Mesenchymal stem cell (in vitro differentiated cells and primary cell): ENCODE data around the gene TDRD10.

Experiments
- DNase-seq: peaks from one replicate; pipeline ENCODE4 v3.0.0-alpha.2; 2013
- H2AFZ ChIP-seq: one replicate; pipeline ENCODE4 v1.6.1; 2013; ENCODE audit warnings: low read depth, mild to moderate bottlenecking, control low read depth, inconsistent platforms, low read length, moderate library complexity
- H2AK5ac ChIP-seq: 2 replicates; pipeline ENCODE4 v1.6.1; 2013; ENCODE audit warnings: low read length, moderate library complexity, mild to moderate bottlenecking, inconsistent platforms; ENCODE audit not compliant: severe bottlenecking
- H2BK120ac ChIP-seq: one replicate; pipeline ENCODE4 v1.6.1; 2013; ENCODE audit warnings: low read depth, mild to moderate bottlenecking, inconsistent platforms, low read length, moderate library complexity
- H2BK12ac ChIP-seq, 2 experiments: one replicate each; pipeline ENCODE4 v1.6.1; 2013; ENCODE audit warnings: inconsistent platforms in 2 of 2, low read length in 2 of 2, mild to moderate bottlenecking in 2 of 2, moderate library complexity in 2 of 2, control low read depth in 1 of 2
- H2BK15ac ChIP-seq: one replicate; pipeline ENCODE4 v1.6.1; 2013; ENCODE audit warnings: mild to moderate bottlenecking, low read depth, inconsistent platforms; ENCODE audit not compliant: poor library complexity, severe bottlenecking
- H2BK5ac ChIP-seq: 2 replicates; pipeline ENCODE4 v1.6.1; 2013; ENCODE audit warnings: low read depth, mild to moderate bottlenecking, low read length, control low read depth, inconsistent platforms; ENCODE audit not compliant: poor library complexity, severe bottlenecking
- H3K14ac ChIP-seq, 2 experiments: one replicate each; pipeline ENCODE4 v1.6.1; 2013; ENCODE audit warnings: inconsistent platforms in 2 of 2, low read length in 2 of 2, control low read depth in 1 of 2, mild to moderate bottlenecking in 1 of 2, moderate library complexity in 1 of 2
- H3K18ac ChIP-seq, 2 experiments: one replicate each; pipeline ENCODE4 v1.6.1; 2013; ENCODE audit warnings: inconsistent platforms in 2 of 2, low read length in 2 of 2, control low read depth in 1 of 2, low read depth in 1 of 2, mild to moderate bottlenecking in 1 of 2
- H3K23ac ChIP-seq, 2 experiments: one replicate each; pipeline ENCODE4 v1.6.1; 2013; ENCODE audit warnings: inconsistent platforms in 2 of 2, low read length in 2 of 2, mild to moderate bottlenecking in 2 of 2, moderate library complexity in 2 of 2, control low read depth in 1 of 2
- H3K27ac ChIP-seq: 2 replicates; pipeline ENCODE4 v1.5.1; 2013; ENCODE audit warnings: mild to moderate bottlenecking, moderate library complexity, low read length, control low read depth, inconsistent platforms; ENCODE audit not compliant: poor library complexity, severe bottlenecking
- H3K27me3 ChIP-seq, 2 experiments: 2 replicates each; pipeline versions ENCODE4 v1.6.1 to v1.7.0; 2013; ENCODE audit warnings: low read length in 2 of 2, mild to moderate bottlenecking in 2 of 2, moderate library complexity in 2 of 2, control low read depth in 1 of 2, inconsistent platforms in 1 of 2; ENCODE audit not compliant: control insufficient read depth in 1 of 2, insufficient read depth in 1 of 2
- H3K36me3 ChIP-seq, 2 experiments: 2 replicates each; pipeline versions ENCODE4 v1.6.1 to v1.7.0; 2013; ENCODE audit warnings: low read length in 2 of 2, control low read depth in 1 of 2, inconsistent platforms in 1 of 2, low read depth in 1 of 2, mild to moderate bottlenecking in 1 of 2; ENCODE audit not compliant: insufficient read depth in 2 of 2, control insufficient read depth in 1 of 2
- H3K4ac ChIP-seq, 2 experiments: one replicate each; pipeline ENCODE4 v1.6.1; 2013; ENCODE audit warnings: inconsistent platforms in 2 of 2, low read length in 2 of 2, mild to moderate bottlenecking in 2 of 2, moderate library complexity in 2 of 2, control low read depth in 1 of 2, low read depth in 1 of 2
- H3K4me1 ChIP-seq: 2 replicates; pipeline ENCODE4 v1.6.1; 2013; ENCODE audit warnings: low read depth, low read length, control low read depth; ENCODE audit not compliant: control insufficient read depth, insufficient read depth
- H3K4me2 ChIP-seq: 2 replicates; pipeline ENCODE4 v1.6.1; 2013; ENCODE audit warnings: low read length, mild to moderate bottlenecking, inconsistent platforms; ENCODE audit not compliant: poor library complexity, severe bottlenecking
- H3K4me3 ChIP-seq, 2 experiments: 2 replicates each; pipeline versions ENCODE4 v1.5.1 to v1.7.0; 2013; ENCODE audit warnings: low read length in 2 of 2, mild to moderate bottlenecking in 2 of 2, control low read depth in 1 of 2, low read depth in 1 of 2; ENCODE audit not compliant: insufficient read depth in 1 of 2
- H3K79me1 ChIP-seq: replicated peaks from 2 replicates; pipeline ENCODE4 v1.6.1; 2013; ENCODE audit warnings: mild to moderate bottlenecking, control low read depth, low read length, inconsistent platforms; ENCODE audit not compliant: poor library complexity, severe bottlenecking
- H3K9ac ChIP-seq: 2 replicates; pipeline ENCODE4 v1.7.0; 2013; ENCODE audit warnings: mild to moderate bottlenecking, low read length, moderate library complexity
- H3K9me3 ChIP-seq: 2 replicates; pipeline ENCODE4 v1.7.0; 2013; ENCODE audit warnings: mild to moderate bottlenecking, low read length; ENCODE audit not compliant: control insufficient read depth
- H4K8ac ChIP-seq: one replicate; pipeline ENCODE4 v1.6.1; 2013; ENCODE audit warnings: inconsistent platforms, mild to moderate bottlenecking, low read length, moderate library complexity
- H4K91ac ChIP-seq: one replicate; pipeline ENCODE4 v1.6.1; 2013; ENCODE audit warnings: mild to moderate bottlenecking, low read length, inconsistent platforms
- WGBS: methylation state at CpG from one replicate; pipeline ENCODE4 v1.1.7; 2013; ENCODE audit warnings: mixed read lengths; 5-methylcytosine and 5-hydroxymethylcytosine counted together

Gene TDRD10

GRCh38 chr1:154501423-154502065 lies 475 bp upstream of the TDRD10 start:
- Histone ChIP-seq H3K27ac (no peak overlapping the region), H3K9me3 (peaks cover 9% of the 10 kb centered on the region), H3K4ac (no peak overlapping the region), H3K23ac (peak overlapping the region in 1 of 2 experiments; percentile 66), H2BK12ac (no peak overlapping the region), H3K14ac (no peak overlapping the region), H3K4me3 (peak overlapping the region in 1 of 2 experiments; percentile 33), H3K79me1 (no peaks in the 10 kb centered on the region), H4K8ac (no peak overlapping the region), H2AFZ (no peak overlapping the region), H3K18ac (no peak overlapping the region), H3K27me3 (peaks cover 58 to 72% of the 10 kb centered on the region in 2 experiments), H2BK120ac (no peak overlapping the region), H4K91ac (no peak overlapping the region), H3K4me2 (peak overlapping the region; percentile 19), H2BK15ac (no peak overlapping the region), H2AK5ac (no peak overlapping the region), H2BK5ac (no peak overlapping the region), H3K36me3 (no peaks in the 10 kb centered on the region), H3K9ac (peak overlapping the region; percentile 26), H3K4me1 (peaks cover 7% of the 10 kb centered on the region)
- DNase-seq = no peak
- WGBS = 6% methylated on average over 38 of the region's 54 CpGs

GRCh38 chr1:154502744-154503115 lies 711 bp downstream of the TDRD10 start:
- peaks cover 7% of the 10 kb centered on the region for H3K4me1 ChIP-seq
- H3K9ac ChIP-seq = no peak overlapping the region
- H3K36me3 ChIP-seq = no peaks in the 10 kb centered on the region
- no peak overlapping the region for H3K18ac ChIP-seq
- no peak for DNase-seq
- H3K79me1 ChIP-seq = no peaks in the 10 kb centered on the region
- H3K4me3 ChIP-seq = no peak overlapping the region
- H2AFZ ChIP-seq = no peak overlapping the region
- H3K27me3 ChIP-seq = peaks cover 70 to 83% of the 10 kb centered on the region in 2 experiments
- H2BK5ac ChIP-seq = no peak overlapping the region
- H2BK12ac ChIP-seq = no peak overlapping the region
- H2BK15ac ChIP-seq = no peak overlapping the region
- H3K9me3 ChIP-seq = peaks cover 9% of the 10 kb centered on the region
- no peak overlapping the region for H2BK120ac ChIP-seq
- WGBS = 48% methylated on average over 42 of the region's 43 CpGs
- no peak overlapping the region for H3K14ac ChIP-seq
- no peak overlapping the region for H4K91ac ChIP-seq
- H3K4ac ChIP-seq = no peak overlapping the region
- H2AK5ac ChIP-seq = no peak overlapping the region
- H3K4me2 ChIP-seq = no peak overlapping the region
- H3K23ac ChIP-seq = no peak overlapping the region
- H3K27ac ChIP-seq = no peak overlapping the region
- H4K8ac ChIP-seq = no peak overlapping the region

DNA sequence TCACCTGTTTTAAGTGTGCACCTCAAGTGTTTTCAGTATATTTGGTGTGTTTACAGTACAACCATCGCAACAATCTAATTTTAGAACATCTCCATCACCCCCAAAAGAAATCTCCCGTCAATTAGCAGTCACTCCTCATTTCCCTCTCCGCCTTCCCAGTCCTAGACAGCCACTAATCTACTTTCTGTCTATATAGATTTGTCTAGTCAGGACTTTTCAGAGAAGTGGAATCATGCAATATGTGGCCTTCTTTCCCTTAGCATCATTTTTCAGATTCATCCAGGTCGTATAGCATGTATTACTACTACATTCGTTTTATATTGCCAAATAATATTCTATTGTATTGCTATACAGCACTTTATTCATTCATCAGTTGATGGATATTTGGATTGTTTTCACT lies 1.9 kb downstream of the TDRD10 start:
- WGBS = 93% methylated on average over 3 of the region's 5 CpGs
- Histone ChIP-seq H3K4ac (no peak overlapping the region), H2BK12ac (no peak overlapping the region), H3K36me3 (no peaks in the 10 kb centered on the region), H3K27ac (no peak overlapping the region), H2BK120ac (no peak overlapping the region), H4K91ac (no peak overlapping the region), H2AK5ac (no peak overlapping the region), H3K9me3 (peaks cover 9% of the 10 kb centered on the region), H4K8ac (no peak overlapping the region), H3K27me3 (peaks cover 79 to 93% of the 10 kb centered on the region in 2 experiments), H2BK15ac (no peak overlapping the region), H2BK5ac (no peak overlapping the region), H3K4me3 (no peak overlapping the region), H2AFZ (no peak overlapping the region), H3K4me2 (no peak overlapping the region), H3K79me1 (no peaks in the 10 kb centered on the region), H3K23ac (no peak overlapping the region), H3K18ac (no peak overlapping the region), H3K14ac (no peak overlapping the region), H3K9ac (no peak overlapping the region), H3K4me1 (peaks cover 7% of the 10 kb centered on the region)
- no peak for DNase-seq

DNA sequence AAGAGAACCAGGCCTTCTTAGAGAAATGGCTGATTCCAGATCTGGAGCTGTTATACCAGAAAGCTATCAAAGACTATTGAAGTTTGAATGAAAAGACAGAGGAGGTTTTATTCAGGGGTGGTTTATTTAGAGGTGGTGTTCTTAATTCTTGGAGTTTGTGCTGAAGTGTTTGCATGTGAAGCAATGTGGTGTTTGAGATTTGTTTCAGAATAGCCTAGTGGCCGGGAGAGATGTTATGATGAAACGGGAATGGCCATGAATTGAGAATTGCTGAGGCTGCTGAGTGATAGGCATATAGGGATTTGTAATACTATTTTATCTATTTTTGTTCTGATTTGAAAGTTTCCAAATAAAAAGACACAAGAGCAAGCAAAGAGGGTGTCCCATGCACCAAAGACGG lies 10.7 kb downstream of the TDRD10 start:
- Histone ChIP-seq H3K4me1 (no peaks in the 10 kb centered on the region), H2AFZ (no peak overlapping the region), H3K27ac (no peak overlapping the region), H2BK15ac (no peak overlapping the region), H2AK5ac (no peak overlapping the region), H3K9ac (no peak overlapping the region), H3K4me2 (no peak overlapping the region), H3K27me3 (peaks cover 43 to 48% of the 10 kb centered on the region in 2 experiments), H4K91ac (no peak overlapping the region), H3K14ac (no peak overlapping the region), H3K9me3 (no peaks in the 10 kb centered on the region), H3K18ac (no peak overlapping the region), H3K4ac (no peak overlapping the region), H2BK12ac (no peak overlapping the region), H3K23ac (no peak overlapping the region), H3K36me3 (no peaks in the 10 kb centered on the region), H2BK5ac (no peak overlapping the region), H3K4me3 (no peak overlapping the region), H3K79me1 (no peaks in the 10 kb centered on the region), H4K8ac (no peak overlapping the region), H2BK120ac (no peak overlapping the region)
- 100% methylated on average over 1 of the region's 3 CpGs for WGBS
- no peak for DNase-seq
